PC-3 (cell line): Measurements from ENCODE around the gene AGAP1. TPM values are rescaled to one million over a fixed set of nuclear protein-coding genes. Genes with fewer than 3 reads are reported as not detected.

Experiments used
- ATAC-seq: fragments of 200-7000 bp; cut with Tn5 transposase; 2 replicates; pipeline ENCODE4 v1.9.1; 2020; ENCODE audit warnings: mild to moderate bottlenecking, moderate library complexity
- BruUV-seq: library from RNA; stranded (reverse); fragments of 400-500 nt; replicated peaks from 2 replicates; lab custom pipeline; 2021; lab: Mats Ljungman, UMichigan
- CTCF ChIA-PET: fragments of 300-600 bp; sonication (Branson Sonifier 250); formaldehyde crosslinking; loops from one replicate; lab custom pipeline; 2022; ENCODE audit warnings: antibody characterized with exemption; lab: Charles Lee
- POLR2A ChIA-PET: fragments of 300-600 bp; sonication (Branson Sonifier 250); formaldehyde crosslinking; loops from one replicate; lab custom pipeline; 2022; ENCODE audit warnings: antibody characterized with exemption; ENCODE audit not compliant: unreplicated experiment; lab: Charles Lee
- DNase-seq: peaks from one replicate; pipeline ENCODE4 v3.0.0-alpha.2; 2015
- H2AFZ ChIP-seq: fragments of 300-600 bp; sonication (generic); 2 replicates; pipeline ENCODE4 v1.6.0; 2016; ENCODE audit warnings: antibody characterized with exemption, low read length
- H3F3A ChIP-seq: fragments of 300-600 bp; sonication (generic); one replicate; pipeline ENCODE4 v1.6.0; 2017; ENCODE audit warnings: antibody characterized with exemption, low read length, control low read depth, mild to moderate bottlenecking; ENCODE audit not compliant: unreplicated experiment
- H3K27ac ChIP-seq: fragments of 300-600 bp; sonication (generic); 2 replicates; pipeline ENCODE4 v1.5.1; 2016; ENCODE audit warnings: mild to moderate bottlenecking, low read length
- H3K27me3 ChIP-seq: fragments of 300-600 bp; sonication (generic); 2 replicates; pipeline ENCODE4 v1.6.1; 2016; ENCODE audit warnings: low read length, mixed read lengths
- H3K36me3 ChIP-seq: fragments of 300-600 bp; sonication (generic); 2 replicates; pipeline ENCODE4 v1.6.1; 2016; ENCODE audit warnings: low read depth, mixed run types, low read length, mixed read lengths
- H3K4me1 ChIP-seq: fragments of 300-600 bp; sonication (generic); 2 replicates; pipeline ENCODE4 v1.5.1; 2016; ENCODE audit warnings: low read length; ENCODE audit not compliant: insufficient read depth
- H3K4me2 ChIP-seq: fragments of 300-600 bp; sonication (generic); 2 replicates; pipeline ENCODE4 v1.6.0; 2016; ENCODE audit warnings: low read length
- H3K4me3 ChIP-seq: fragments of 300-600 bp; sonication (generic); 2 replicates; pipeline ENCODE4 v1.5.1; 2016; ENCODE audit warnings: mild to moderate bottlenecking, low read length, mixed read lengths
- H3K79me2 ChIP-seq: fragments of 300-600 bp; sonication (generic); 2 replicates; pipeline ENCODE4 v1.6.1; 2017; ENCODE audit warnings: low read length, mixed read lengths
- H3K9ac ChIP-seq: fragments of 300-600 bp; sonication (generic); 2 replicates; pipeline ENCODE4 v1.6.0; 2016; ENCODE audit warnings: mild to moderate bottlenecking, low read length
- H3K9me2 ChIP-seq: fragments of 300-600 bp; sonication (generic); replicated peaks from 2 replicates; pipeline ENCODE4 v1.6.1; 2016; ENCODE audit warnings: mixed run types, low read length, mixed read lengths
- H3K9me3 ChIP-seq: fragments of 300-600 bp; sonication (generic); 2 replicates; pipeline ENCODE4 v1.6.1; 2016; ENCODE audit warnings: low read length, mixed read lengths
- H4K20me1 ChIP-seq: fragments of 300-600 bp; sonication (generic); 2 replicates; pipeline ENCODE4 v1.6.1; 2016; ENCODE audit warnings: low read length, mixed read lengths
- EZH2 ChIP-seq: fragments of 300-600 bp; sonication (generic); IDR thresholded peaks from one replicate; pipeline ENCODE4 v1.6.1; 2017; ENCODE audit warnings: antibody characterized with exemption, mild to moderate bottlenecking, low read length; ENCODE audit not compliant: unreplicated experiment
- EZH2phosphoT487 ChIP-seq: fragments of 300-600 bp; sonication (generic); IDR thresholded peaks from 2 replicates; pipeline ENCODE4 v1.6.1; 2018; ENCODE audit warnings: mild to moderate bottlenecking, antibody characterized with exemption, low read length, borderline replicate concordance
- intact Hi-C: fragments of 100-400 bp; cut with micrococcal nuclease; formaldehyde crosslinking; loops from 2 replicates; pipeline ENCODE4 v1.9.0; 2023
- total RNA-seq: library from RNA; depleted of rRNA; stranded (reverse); fragments of >200 nt; gene quantifications from 2 replicates; pipeline ENCODE4 v1.2.3, GENCODE V29; 2014
- TF ChIP-seq, protein P1 (sequence below): fragments of 300-600 bp; sonication (generic); conservative IDR thresholded peaks from 2 replicates; pipeline ENCODE4 v1.5.1; 2017; ENCODE audit warnings: antibody characterized with exemption, low read depth, mild to moderate bottlenecking, low read length

Gene AGAP1
- total RNA-seq, 1 experiment from 2014 or later: 31.0 TPM

DNA sequence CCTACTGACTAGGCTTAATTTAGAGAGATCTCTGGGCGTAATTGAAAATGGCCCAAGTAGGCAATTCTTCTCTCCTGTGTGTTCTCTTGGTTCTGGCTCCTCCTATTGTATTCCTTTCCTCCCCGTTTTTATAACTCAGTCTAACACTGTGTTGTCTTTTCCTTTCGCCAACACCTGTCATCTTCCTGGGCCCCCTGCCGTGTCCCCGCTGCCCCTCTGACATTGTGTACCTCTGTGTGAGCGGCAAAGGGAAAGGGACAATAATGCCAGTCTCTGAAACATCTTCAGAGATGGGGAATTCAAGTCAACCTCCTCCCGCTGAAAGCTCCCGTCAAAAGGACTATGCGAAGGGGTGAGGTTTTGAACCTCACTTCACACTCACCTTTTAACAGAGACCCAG lies 463.4 kb downstream of the AGAP1 start:
- DNase-seq: no peak
- H3F3A ChIP-seq: no peaks in the 10 kb centered on the region
- no peaks in the 10 kb centered on the region for H3K9me2 ChIP-seq
- H3K4me1 ChIP-seq: no peaks in the 10 kb centered on the region
- no peak for ATAC-seq
- intact Hi-C loops: no loop called here
- ChIA-PET POLR2A (no interaction called here), CTCF (no interaction called here)
- H3K27ac ChIP-seq: no peak overlapping the region
- no TSS peak for BruUV-seq
- TF ChIP-seq EZH2phosphoT487: no peak
- no peak for TF ChIP-seq EZH2
- TF ChIP-seq, protein P1, sequence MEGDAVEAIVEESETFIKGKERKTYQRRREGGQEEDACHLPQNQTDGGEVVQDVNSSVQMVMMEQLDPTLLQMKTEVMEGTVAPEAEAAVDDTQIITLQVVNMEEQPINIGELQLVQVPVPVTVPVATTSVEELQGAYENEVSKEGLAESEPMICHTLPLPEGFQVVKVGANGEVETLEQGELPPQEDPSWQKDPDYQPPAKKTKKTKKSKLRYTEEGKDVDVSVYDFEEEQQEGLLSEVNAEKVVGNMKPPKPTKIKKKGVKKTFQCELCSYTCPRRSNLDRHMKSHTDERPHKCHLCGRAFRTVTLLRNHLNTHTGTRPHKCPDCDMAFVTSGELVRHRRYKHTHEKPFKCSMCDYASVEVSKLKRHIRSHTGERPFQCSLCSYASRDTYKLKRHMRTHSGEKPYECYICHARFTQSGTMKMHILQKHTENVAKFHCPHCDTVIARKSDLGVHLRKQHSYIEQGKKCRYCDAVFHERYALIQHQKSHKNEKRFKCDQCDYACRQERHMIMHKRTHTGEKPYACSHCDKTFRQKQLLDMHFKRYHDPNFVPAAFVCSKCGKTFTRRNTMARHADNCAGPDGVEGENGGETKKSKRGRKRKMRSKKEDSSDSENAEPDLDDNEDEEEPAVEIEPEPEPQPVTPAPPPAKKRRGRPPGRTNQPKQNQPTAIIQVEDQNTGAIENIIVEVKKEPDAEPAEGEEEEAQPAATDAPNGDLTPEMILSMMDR: no peak
- no peak overlapping the region for H2AFZ ChIP-seq
- H4K20me1 ChIP-seq: no peaks in the 10 kb centered on the region
- no peak overlapping the region for H3K4me2 ChIP-seq
- H3K27me3 ChIP-seq: no peaks in the 10 kb centered on the region
- H3K4me3 ChIP-seq: no peak overlapping the region
- no peak overlapping the region for H3K9ac ChIP-seq
- no peaks in the 10 kb centered on the region for H3K79me2 ChIP-seq
- H3K36me3 ChIP-seq: no peaks in the 10 kb centered on the region
- H3K9me3 ChIP-seq: no peaks in the 10 kb centered on the region

DNA sequence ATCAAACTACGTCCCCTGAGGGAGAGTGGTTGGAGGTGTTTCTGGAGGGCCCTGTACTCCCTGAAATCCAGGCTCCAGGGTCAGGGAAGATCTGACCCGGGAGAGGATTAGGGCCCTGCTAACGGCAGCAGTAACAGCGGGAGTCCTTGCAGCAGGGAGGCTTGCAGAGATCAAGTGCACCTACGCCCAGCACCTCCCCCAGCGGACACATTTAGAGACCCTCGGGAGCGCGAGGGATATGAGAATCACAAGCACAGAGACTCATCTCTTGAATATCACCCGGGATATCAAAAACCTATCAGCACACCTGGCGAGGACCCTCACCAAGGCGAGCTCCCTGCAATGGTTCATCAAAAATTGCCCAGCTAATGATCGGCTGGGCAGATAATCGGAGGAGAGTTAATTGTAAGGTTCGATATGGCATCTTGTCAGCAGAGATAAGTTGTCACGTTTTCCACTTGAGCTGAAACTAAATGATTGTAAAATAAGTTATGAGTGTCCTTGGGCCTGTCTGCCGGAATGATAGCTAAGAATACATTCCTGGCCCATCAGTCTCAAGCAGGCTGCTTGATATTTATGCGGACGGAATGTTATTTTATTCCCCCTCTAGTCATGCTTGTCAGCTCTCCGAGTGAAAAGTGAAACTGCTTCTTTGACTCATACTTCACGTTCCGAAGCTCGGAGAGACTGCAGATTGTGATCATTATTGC lies 464.5 kb downstream of the AGAP1 start:
- Histone ChIP-seq H3K9me3 (no peaks in the 10 kb centered on the region), H3K4me2 (no peak overlapping the region), H3K79me2 (no peaks in the 10 kb centered on the region), H3K4me3 (no peak overlapping the region), H3K36me3 (no peaks in the 10 kb centered on the region), H3K27ac (no peak overlapping the region), H3K27me3 (no peaks in the 10 kb centered on the region), H3K4me1 (no peaks in the 10 kb centered on the region), H3K9ac (no peak overlapping the region), H4K20me1 (no peaks in the 10 kb centered on the region), H2AFZ (no peak overlapping the region), H3F3A (no peaks in the 10 kb centered on the region), H3K9me2 (no peaks in the 10 kb centered on the region)
- no TSS peak for BruUV-seq
- POLR2A ChIA-PET: no interaction called here
- no peak for ATAC-seq
- CTCF ChIA-PET: no interaction called here
- no peak for TF ChIP-seq EZH2
- TF ChIP-seq, protein P1: no peak
- TF ChIP-seq EZH2phosphoT487: no peak
- intact Hi-C loops: no loop called here
- DNase-seq: no peak

DNA sequence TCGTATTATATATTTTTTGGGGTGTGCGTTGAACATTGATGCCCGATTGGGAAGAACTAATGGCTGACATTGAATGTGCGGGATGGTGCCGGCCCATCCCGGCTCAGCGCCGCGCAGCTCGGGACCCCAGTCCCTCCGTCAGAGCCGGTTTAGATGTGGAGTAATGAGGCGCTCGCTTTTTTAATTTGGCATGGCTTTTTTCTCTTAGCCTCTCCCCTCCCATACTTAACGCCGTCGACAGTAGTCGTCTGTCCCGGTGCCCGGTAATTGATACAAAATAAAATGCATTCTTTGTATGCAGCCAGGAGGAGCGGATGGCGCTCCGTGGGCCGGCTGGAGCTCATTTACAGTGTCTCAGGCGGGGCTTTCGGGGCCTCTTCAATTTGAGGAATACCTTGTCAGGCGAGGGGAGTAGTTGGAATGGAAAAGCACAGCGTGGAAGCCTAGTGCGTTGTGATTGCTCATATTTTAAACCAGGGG lies 465.1 kb downstream of the AGAP1 start:
- Histone ChIP-seq H3K4me3 (no peak overlapping the region), H2AFZ (no peak overlapping the region), H4K20me1 (no peaks in the 10 kb centered on the region), H3K9ac (no peak overlapping the region), H3K9me3 (no peaks in the 10 kb centered on the region), H3K27ac (no peak overlapping the region), H3K4me2 (no peak overlapping the region), H3K36me3 (no peaks in the 10 kb centered on the region), H3K27me3 (no peaks in the 10 kb centered on the region), H3K79me2 (no peaks in the 10 kb centered on the region), H3K9me2 (no peaks in the 10 kb centered on the region), H3F3A (no peaks in the 10 kb centered on the region), H3K4me1 (no peaks in the 10 kb centered on the region)
- POLR2A ChIA-PET: no interaction called here
- no peak for DNase-seq
- intact Hi-C loops: no loop called here
- ATAC-seq: no peak
- CTCF ChIA-PET: no interaction called here
- BruUV-seq: no TSS peak
- TF ChIP-seq EZH2 (no peak), EZH2phosphoT487 (no peak)
- TF ChIP-seq, protein P1: no peak
